ENCODE measurements around the gene ARMC10. TPM values are rescaled to one million over a fixed set of nuclear protein-coding genes. Genes with fewer than 3 reads are reported as not detected.

ARMC10 gene
- total RNA-seq, 1 experiment from 2014 or later, result 28.9 TPM

DNA sequence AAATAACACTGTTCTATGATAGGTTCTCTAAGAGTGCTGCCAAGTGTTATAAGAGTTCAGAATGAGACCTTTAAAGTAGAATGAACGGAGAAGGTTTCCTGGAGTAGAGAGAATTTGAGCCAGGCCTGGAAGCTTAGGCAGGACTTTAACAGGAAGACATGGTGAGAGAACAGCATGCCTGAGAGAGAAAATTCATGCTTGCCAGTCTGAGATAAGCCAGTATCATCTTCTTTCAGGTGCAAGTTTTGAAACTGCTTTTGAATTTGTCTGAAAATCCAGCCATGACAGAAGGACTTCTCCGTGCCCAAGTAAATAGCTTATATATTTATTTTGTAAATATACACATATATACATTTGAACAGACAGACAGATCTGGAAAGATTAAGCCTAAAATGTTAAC lies 22.1 kb downstream of the ARMC10 start:
- ChIA-PET CTCF (no interaction called here), POLR2A (no interaction called here)
- H3K4me3 ChIP-seq (ENCODE audit: low read depth, low read length), result no peak overlapping the region
- no peaks in the 10 kb centered on the region for H3K36me3 ChIP-seq (ENCODE audit: control insufficient read depth, insufficient read depth, low read length)
- H3K27ac Mint-ChIP-seq (ENCODE audit: unreplicated experiment), result no peak overlapping the region
- no peaks in the 10 kb centered on the region for H3K4me1 ChIP-seq
- TF ChIP-seq, protein P1, sequence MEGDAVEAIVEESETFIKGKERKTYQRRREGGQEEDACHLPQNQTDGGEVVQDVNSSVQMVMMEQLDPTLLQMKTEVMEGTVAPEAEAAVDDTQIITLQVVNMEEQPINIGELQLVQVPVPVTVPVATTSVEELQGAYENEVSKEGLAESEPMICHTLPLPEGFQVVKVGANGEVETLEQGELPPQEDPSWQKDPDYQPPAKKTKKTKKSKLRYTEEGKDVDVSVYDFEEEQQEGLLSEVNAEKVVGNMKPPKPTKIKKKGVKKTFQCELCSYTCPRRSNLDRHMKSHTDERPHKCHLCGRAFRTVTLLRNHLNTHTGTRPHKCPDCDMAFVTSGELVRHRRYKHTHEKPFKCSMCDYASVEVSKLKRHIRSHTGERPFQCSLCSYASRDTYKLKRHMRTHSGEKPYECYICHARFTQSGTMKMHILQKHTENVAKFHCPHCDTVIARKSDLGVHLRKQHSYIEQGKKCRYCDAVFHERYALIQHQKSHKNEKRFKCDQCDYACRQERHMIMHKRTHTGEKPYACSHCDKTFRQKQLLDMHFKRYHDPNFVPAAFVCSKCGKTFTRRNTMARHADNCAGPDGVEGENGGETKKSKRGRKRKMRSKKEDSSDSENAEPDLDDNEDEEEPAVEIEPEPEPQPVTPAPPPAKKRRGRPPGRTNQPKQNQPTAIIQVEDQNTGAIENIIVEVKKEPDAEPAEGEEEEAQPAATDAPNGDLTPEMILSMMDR (IDR thresholded peaks at IDR 0.05; ENCODE audit: insufficient read depth in 1 of 2, low read depth in 1 of 2, low read length in 1 of 2, severe bottlenecking in 1 of 2, unreplicated experiment in 1 of 2), result no peak
- H3K4me3 Mint-ChIP-seq (ENCODE audit: unreplicated experiment), result no peak overlapping the region
- no peaks in the 10 kb centered on the region for H3K4me1 Mint-ChIP-seq (ENCODE audit: low read depth, unreplicated experiment)
- no peak for DNase-seq
- H3K27me3 ChIP-seq (replicated peaks; ENCODE audit: control insufficient read depth, insufficient read depth, low read length), result no peaks in the 10 kb centered on the region
- intact Hi-C loops (cut with micrococcal nuclease; ENCODE audit: unreplicated experiment), result no loop called here
- no peaks in the 10 kb centered on the region for H3K9me3 ChIP-seq
- H3K36me3 Mint-ChIP-seq (ENCODE audit: insufficient read depth, unreplicated experiment), result peaks cover 38% of the 10 kb centered on the region
- H3K27me3 Mint-ChIP-seq (ENCODE audit: insufficient read depth, unreplicated experiment), result no peaks in the 10 kb centered on the region
- no TSS peak for BruUV-seq (replicated peaks)
- H3K9me3 Mint-ChIP-seq (ENCODE audit: unreplicated experiment), result no peaks in the 10 kb centered on the region

DNA sequence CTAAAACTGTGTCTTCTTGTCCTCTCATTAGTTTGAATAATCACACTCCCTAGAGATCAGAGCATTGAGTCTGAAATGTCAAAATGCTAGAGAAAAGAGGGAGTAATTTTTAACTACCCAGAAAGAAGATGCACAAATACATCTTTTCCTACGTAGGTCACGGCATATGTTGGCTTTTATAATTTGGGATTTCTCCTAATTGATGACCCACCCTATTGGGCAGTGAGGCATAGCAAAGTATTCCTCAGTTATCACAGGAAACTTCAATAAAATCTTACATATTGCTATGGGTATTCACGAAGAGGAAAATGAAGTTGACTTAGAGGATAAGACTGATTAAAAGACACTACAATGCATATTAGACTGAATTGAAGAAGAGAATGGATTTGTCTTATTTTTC lies 25.4 kb downstream of the ARMC10 start:
- no TSS peak for BruUV-seq (replicated peaks)
- no peak for DNase-seq
- TF ChIP-seq, protein P1 (IDR thresholded peaks at IDR 0.05; ENCODE audit: insufficient read depth in 1 of 2, low read depth in 1 of 2, low read length in 1 of 2, severe bottlenecking in 1 of 2, unreplicated experiment in 1 of 2), result no peak
- no peaks in the 10 kb centered on the region for H3K4me1 ChIP-seq
- H3K27me3 Mint-ChIP-seq (ENCODE audit: insufficient read depth, unreplicated experiment), result no peaks in the 10 kb centered on the region
- no peaks in the 10 kb centered on the region for H3K9me3 ChIP-seq
- no peaks in the 10 kb centered on the region for H3K4me1 Mint-ChIP-seq (ENCODE audit: low read depth, unreplicated experiment)
- H3K4me3 Mint-ChIP-seq (ENCODE audit: unreplicated experiment), result no peak overlapping the region
- H3K9me3 Mint-ChIP-seq (ENCODE audit: unreplicated experiment), result no peaks in the 10 kb centered on the region
- CTCF ChIA-PET, result no interaction called here
- peaks cover 27% of the 10 kb centered on the region for H3K36me3 Mint-ChIP-seq (ENCODE audit: insufficient read depth, unreplicated experiment)
- no peaks in the 10 kb centered on the region for H3K27me3 ChIP-seq (replicated peaks; ENCODE audit: control insufficient read depth, insufficient read depth, low read length)
- no peak overlapping the region for H3K4me3 ChIP-seq (ENCODE audit: low read depth, low read length)
- intact Hi-C loops (cut with micrococcal nuclease; ENCODE audit: unreplicated experiment), result no loop called here
- POLR2A ChIA-PET, result no interaction called here
- H3K27ac Mint-ChIP-seq (ENCODE audit: unreplicated experiment), result no peak overlapping the region
- no peaks in the 10 kb centered on the region for H3K36me3 ChIP-seq (ENCODE audit: control insufficient read depth, insufficient read depth, low read length)

DNA sequence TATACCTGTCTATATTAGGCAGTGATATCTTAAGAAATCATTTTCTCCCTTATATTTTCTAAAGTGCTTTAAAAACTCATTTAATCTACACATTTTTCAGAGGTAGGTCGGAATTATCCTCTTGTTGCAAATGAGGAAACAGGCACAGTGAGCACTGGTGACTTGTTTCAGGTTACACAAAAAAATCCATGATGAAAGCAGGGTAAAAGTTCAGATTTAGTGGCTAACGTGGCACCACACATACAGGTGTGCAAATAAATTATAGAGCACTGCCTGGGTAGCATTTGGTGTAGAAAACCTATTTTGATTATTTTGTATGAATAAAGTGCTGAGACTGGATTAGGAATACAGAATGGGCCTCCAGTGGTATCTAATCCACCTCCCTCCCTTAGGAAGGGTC lies 26.6 kb downstream of the ARMC10 start:
- H3K27me3 ChIP-seq (replicated peaks; ENCODE audit: control insufficient read depth, insufficient read depth, low read length), result no peaks in the 10 kb centered on the region
- TF ChIP-seq, protein P1 (IDR thresholded peaks at IDR 0.05; ENCODE audit: insufficient read depth in 1 of 2, low read depth in 1 of 2, low read length in 1 of 2, severe bottlenecking in 1 of 2, unreplicated experiment in 1 of 2), result no peak
- Mint-ChIP-seq H3K27ac (ENCODE audit: unreplicated experiment) (no peak overlapping the region), H3K9me3 (ENCODE audit: unreplicated experiment) (no peaks in the 10 kb centered on the region), H3K4me3 (ENCODE audit: unreplicated experiment) (no peak overlapping the region), H3K4me1 (ENCODE audit: low read depth, unreplicated experiment) (no peaks in the 10 kb centered on the region), H3K27me3 (ENCODE audit: insufficient read depth, unreplicated experiment) (no peaks in the 10 kb centered on the region), H3K36me3 (ENCODE audit: insufficient read depth, unreplicated experiment) (peaks cover 23% of the 10 kb centered on the region)
- no peaks in the 10 kb centered on the region for H3K36me3 ChIP-seq (ENCODE audit: control insufficient read depth, insufficient read depth, low read length)
- no peak overlapping the region for H3K4me3 ChIP-seq (ENCODE audit: low read depth, low read length)
- no peak for DNase-seq
- intact Hi-C loops (cut with micrococcal nuclease; ENCODE audit: unreplicated experiment), result no loop called here
- no peaks in the 10 kb centered on the region for H3K4me1 ChIP-seq
- H3K9me3 ChIP-seq, result no peaks in the 10 kb centered on the region
- no TSS peak for BruUV-seq (replicated peaks)
- ChIA-PET POLR2A (no interaction called here), CTCF (no interaction called here)

Measured in Caco-2 (cell line).